Ramos (cell line): Measurements from ENCODE around the gene SPN.
"Not testable (repeated sequence)": the region's sequence is repeated elsewhere in the genome, so short reads cannot be mapped to it uniquely, and the experiment has no call there.

Source experiments
- in situ Hi-C: fragments of 300-500 bp; cut with MboI; formaldehyde crosslinking; loops from one replicate; pipeline ENCODE4 v1.14.3; 2022; ENCODE audit warnings: low sequenced_read_pairs; ENCODE audit not compliant: unreplicated experiment

SPN gene

DNA sequence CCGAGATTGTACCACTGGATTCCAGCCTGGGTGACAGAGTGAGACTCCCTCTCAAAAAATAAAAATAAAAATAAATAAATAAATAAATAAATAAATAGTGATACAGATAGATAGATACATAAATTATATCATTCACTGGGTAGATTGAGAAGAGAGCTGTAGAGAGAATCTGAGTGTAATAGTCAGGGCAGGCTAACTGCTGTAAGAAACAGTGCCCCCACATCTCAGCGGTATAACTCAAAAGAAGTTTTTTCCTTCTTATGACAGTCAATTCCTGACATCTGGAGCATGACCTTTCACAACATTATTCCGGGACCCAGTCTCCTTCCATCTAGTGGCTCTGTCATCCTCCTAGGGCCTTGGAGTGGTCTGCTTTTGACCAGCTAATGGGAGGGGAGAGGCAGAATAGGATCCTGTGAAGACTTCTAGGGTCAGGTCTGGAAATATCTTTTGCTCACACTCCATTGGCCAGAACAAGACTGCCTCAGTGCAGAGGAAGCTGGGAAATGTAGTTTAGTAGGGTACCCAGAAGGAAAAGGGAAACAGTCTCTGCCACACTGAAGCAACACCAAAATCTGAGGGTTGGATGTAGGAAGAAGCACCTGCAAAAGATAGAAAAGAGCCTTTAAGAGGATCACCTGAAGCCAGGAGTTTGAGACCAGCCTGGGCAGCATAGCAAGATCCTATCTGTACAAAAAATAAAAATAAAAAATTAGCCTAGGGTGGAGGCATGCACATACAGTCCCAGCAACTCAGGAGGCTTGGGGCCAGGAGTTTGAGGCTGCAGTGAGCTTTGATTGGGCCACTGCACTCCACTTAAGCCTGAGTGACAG lies 13.0 kb downstream of the SPN start:
- in situ Hi-C loops, result no loop called here

DNA sequence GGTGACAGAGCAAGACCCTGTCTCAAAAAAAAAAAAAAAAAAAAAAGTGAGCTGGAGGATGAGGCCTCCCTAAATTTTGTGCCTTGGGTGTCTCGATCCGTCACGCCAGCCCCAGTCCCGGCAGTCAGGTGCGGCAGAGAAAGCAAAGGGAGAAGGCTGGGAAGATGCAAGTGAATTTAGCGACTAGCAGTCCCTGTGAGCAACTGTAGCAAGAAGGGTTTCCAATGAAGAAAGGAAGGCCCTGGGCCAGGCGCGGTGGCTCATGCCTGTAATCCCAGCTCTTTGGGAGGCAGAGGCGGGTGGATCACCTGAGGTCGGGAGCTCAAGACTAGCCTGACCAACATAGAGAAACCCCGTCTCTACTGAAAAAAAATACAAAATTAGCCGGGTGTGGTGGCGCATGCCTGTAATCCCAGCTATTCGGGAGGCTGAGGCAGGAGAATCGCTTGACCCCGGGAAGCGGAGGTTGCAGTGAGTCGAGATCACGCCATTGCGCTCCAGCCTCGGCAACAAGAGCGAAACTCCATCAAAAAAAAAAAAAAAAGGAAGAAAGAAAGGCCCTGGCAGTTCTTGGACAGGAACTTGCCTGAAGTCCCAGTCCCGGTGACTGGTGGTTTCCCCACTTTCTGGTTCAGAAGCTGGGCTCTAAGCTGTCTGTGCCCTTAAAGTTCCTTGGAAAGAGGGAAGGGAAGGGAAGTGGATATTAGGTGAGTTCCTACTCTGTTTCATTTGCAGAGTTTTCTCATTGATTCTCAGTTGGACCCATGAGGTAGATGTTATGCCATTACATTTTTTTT lies 14.1 kb downstream of the SPN start:
- in situ Hi-C loops, result no loop called here

DNA sequence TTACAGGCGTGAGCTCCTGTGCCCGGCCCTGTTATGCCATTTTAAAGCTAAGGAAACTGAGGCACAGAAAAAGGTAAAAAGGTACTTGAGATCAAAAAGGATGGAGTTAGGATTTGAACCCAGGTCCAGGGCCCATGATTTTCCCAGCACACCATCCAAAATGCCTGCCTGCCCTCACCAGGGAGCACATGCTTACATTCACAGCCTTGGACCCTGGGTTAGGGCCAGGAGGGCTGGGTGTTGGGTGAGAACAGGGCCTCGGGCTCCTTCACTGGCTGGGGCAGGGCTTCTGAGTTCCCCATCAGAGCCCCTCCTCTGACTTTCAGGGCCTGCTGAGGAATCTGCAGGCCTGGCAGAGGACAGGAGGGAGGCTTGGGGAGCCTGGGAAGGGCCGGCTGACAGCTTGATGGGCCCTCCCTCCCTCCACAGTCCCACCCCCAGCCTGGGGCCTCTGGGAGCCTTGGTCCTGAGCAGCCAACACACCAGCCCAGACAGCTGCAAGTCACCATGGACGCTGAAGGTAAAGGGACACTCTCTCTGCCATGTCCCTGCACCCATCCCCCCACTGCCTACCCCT lies 15.7 kb downstream of the SPN start, which contains the start of gene QPRT:
QPRT (plus strand) TSS at position 490 of the 577 bp plus-strand sequence; CDS start at position 508, 18 bp downstream.
- in situ Hi-C loops, result no loop called here

DNA sequence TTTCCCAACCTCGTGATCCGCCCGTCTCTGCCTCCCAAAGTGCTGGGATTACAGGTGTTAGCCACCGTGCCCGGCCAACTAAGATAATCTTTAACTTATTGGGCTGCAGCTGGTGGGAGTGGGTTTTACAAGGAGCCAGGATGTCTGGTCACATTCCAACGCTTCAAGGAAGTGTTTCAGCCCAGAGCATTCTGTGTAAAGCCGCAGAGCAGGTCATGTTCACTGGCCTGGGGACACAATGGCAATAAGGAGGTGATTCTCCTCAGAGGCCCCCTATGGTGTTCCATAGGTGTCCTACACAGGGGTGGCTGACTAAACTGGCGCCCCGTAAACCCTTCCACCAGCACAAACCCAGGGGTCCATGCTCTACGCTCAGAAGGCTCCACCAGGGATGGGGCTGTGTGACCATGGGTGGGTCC lies 17.1 kb downstream of the SPN start:
- in situ Hi-C loops, result no loop called here

DNA sequence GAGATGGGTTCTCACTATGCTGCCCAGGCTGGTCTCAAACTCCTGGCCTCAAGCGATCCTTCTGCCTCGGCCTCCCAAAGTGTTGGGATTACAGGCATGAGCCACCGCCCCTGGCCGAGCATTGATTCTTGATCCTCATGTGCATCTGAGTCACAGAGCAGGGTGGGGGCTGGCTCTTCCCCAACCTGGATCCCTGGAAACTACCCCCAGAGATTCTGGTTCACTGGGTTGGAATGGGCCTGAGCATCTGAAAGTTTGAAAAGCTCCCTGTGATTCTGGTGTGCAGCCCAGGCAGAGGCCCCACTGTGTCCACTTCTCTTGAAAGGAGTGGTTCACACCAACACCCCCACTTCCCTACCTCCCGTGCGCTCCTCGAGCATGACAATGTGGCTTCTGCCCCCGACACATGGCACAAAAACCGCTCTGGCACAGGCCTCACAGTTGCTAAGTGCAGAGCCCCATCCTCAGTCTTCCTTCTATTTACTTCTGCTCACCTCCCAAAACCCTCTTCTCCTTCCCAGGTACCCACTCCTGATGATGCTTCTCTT lies 20.6 kb downstream of the SPN start:
- in situ Hi-C loops, result no loop called here

DNA sequence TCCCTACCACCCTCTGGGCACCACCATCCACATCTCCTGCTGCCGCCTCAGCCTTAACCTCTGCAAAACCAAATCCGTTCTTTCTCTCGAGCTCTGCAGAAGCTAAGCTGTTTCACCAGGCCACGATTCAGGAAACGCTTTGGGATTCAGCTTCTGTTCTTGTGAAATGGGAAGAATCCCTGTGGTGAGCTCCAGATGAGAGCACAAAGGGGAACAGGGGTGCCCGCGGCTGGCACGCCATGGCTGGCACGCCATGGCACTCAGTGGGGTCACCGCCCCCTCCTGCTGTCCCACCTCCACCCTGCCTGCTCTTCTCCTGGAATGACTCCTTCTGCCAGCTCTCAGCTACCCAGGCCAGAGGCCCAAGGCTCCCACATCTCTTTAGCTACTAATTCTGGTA lies 21.6 kb downstream of the SPN start:
- in situ Hi-C loops, result no loop called here

DNA sequence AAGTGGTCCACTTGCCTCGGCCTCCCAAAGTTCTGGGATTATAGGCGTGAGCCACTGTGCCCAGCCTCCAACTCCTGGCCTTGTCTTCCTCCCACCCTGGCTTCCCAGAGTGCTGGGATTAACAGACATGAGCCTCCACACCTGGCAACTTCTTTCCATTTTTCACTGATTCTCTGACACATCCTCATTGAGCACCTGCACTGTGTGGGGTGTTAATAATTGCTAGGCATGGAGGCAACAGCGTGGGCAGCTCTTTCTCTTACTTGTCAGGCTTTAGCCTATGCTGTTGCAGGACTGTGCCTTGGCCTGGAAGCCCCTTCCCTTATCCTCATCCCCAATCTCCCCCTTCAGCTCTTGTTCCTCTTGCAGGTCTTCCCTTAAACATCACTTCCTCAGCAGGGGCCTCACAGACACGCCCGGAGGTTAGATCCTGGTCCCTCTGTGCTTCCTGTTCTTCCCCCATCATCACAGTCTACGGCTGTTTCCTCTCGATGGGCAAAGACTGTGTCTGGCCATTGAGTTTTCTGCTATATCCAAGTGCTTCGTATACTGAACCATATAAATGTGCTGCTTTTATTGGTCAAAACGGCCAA lies 23.8 kb downstream of the SPN start:
- in situ Hi-C loops, result no loop called here

DNA sequence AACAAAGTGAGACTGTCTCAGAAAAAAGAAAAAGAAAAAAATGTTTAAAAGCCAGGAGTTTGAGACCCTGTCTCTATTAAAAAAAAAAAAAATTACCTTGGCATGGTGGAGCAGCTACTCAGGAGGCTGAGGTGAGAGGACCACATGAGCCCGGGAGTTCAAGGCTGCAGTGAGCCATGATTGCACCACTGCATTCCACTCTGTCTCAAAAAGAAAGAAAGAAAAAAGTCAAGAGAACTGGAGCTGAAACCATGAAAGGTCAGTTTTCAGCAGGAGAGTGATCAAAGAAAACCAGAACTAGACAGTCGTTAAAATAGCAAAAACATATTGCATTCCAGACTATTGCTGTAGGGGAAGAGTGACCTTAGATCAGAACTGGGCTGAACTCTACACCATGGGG lies 24.7 kb downstream of the SPN start:
- in situ Hi-C loops, result no loop called here

DNA sequence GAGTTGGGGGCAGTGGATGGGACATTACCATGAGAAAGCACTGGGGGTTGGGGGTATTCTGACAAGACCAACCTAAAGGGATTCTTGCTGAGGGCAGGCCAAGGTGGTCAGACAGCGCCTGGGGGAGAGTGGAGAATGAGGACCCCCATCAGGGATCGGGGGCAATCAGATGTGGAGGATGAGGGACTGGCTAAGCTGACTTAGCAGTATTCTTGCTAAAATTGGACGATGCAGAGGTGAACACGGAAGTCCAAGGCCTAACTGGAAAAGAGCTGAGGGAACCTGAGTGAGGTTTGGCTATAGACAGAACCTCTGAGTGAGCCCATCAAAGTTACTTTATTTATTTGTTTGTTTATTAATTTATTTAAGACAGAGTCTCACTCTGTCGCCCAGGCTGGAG lies 25.1 kb downstream of the SPN start:
- in situ Hi-C loops, result no loop called here

DNA sequence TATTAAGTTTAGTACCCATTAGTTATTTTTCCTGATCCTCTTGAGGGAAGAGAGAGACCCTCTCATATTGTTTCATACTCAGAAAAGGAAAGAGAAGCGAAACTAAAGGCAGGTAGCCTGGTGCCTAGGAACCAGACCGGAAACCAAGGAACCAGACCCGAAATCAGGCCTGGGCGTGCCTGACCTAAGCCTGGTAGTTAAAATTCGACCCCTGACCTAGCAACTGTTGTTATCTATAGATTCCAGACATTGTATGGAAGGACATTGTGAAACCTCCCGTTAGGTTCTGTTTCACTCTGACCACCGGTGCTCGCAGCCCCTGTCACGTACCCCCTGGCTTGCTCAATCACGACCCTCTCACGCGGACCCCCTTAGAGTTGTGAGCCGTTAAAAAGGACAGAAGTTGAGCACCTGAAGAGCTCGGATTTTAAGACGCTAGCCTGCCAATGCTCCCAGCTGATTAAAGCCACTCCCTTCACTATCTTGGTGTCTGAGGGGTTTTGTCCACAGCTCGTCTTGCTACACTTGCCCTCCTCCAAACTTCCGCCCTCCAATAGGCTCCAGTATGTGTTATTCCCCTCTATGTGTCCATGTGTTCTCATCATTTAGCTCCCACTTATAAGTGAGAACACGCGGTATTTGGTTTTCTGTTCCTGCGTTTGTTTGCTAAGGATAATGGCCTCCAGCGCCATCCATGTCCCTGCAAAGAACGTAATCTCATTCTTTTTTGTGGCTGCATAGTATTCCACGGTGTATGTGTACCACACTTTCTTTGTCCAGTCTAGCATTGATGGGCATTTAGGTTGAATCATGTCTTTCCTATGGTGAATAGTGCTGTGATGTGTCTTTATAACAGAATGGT lies 26.7 kb downstream of the SPN start:
- in situ Hi-C loops, result not testable (repeated sequence)

DNA sequence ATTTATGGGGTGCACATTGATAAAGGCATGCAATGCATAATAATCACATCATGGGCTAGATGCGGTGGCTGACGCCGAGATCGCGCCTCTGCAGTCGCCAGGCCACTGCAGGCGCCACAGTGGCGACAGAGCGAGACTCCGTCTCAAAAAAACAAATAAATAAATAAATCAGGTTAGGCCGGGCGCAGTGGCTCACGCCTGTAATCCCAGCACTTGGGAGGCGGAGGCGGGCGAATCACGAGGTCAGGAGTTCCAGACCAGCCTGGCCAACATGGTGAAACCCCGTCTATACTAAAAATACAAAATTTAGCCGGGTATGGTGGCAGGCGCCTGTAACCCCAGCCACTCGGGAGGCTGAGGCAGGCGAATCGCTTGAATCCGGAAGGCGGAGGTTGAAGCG lies 29.6 kb downstream of the SPN start:
- in situ Hi-C loops, result not testable (repeated sequence)

DNA sequence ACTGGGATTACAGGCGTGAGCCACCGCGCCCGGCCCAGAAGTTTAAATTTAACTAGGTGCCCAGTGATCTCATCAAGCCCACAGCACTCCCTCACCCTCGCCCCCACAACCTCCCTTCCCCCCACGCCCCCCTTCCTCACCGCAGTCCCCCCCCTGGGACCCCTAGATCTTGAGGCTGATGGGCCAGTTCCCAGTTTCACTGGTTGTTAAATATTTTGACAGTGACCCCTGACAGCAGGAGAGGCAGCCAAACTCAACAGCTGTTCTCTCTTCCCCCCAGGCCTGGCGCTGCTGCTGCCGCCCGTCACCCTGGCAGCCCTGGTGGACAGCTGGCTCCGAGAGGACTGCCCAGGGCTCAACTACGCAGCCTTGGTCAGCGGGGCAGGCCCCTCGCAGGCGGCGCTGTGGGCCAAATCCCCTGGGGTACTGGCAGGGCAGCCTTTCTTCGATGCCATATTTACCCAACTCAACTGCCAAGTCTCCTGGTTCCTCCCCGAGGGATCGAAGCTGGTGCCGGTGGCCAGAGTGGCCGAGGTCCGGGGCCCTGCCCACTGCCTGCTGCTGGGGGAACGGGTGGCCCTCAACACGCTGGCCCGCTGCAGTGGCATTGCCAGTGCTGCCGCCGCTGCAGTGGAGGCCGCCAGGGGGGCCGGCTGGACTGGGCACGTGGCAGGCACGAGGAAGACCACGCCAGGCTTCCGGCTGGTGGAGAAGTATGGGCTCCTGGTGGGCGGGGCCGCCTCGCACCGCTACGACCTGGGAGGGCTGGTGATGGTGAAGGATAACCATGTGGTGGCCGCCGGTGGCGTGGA lies 31.5 kb downstream of the SPN start:
- in situ Hi-C loops, result loop anchor here (5.0 kb wide), 1 partner anchor 328 kb away; the partner anchor contains the start of gene C16orf92

DNA sequence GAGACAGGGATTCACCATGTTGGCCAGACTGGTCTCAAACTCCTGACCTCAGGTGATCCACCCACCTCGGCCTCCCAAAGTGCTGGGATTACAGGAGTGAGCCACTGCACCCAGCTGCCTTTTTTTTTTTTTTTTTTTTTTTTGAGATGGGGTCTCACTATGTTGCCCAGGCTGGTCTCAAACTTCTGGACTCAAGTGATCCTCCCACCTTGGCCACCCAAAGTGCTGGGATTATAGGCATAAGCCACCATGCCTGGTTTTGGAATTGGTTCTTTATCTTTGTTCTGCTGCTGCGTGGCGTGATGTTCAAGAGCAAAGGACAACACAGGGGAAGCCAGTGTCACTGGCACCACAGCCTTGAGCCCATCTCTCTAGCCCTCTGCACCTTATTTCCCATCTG lies 32.6 kb downstream of the SPN start:
- in situ Hi-C loops, result loop anchor here (5.0 kb wide), 1 partner anchor 327 kb away; the partner anchor contains the start of gene C16orf92

DNA sequence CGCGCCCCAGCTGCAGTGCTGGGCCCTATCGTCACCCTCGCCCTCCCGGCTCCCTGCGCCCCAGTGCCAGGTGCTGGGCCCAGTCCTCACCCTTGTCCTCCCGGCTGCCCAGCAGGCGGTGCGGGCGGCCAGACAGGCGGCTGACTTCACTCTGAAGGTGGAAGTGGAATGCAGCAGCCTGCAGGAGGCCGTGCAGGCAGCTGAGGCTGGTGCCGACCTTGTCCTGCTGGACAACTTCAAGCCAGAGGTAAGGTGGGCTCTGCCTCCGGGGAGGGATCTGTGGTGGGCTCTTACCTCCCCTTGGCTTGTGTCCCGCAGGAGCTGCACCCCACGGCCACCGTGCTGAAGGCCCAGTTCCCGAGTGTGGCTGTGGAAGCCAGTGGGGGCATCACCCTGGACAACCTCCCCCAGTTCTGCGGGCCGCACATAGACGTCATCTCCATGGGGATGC lies 33.9 kb downstream of the SPN start:
- in situ Hi-C loops, result loop anchor here (5.0 kb wide), 1 partner anchor 325 kb away; the partner anchor contains the start of gene C16orf92

DNA sequence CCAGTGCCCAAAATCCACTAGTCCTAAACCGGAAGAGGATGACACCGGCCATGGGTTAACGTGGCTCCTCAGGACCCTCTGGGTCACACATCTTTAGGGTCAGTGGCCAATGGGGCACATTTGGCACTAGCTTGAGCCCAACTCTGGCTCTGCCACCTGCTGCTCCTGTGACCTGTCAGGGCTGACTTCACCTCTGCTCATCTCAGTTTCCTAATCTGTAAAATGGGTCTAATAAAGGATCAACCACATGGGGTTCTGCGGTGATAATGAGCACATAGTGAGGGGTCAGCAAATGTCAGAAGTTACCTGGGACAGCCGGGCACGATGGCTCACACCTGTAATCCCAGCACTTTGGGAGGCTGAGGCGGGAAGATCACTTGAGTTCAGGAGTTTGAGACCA lies 34.3 kb downstream of the SPN start:
- in situ Hi-C loops, result loop anchor here (5.0 kb wide), 1 partner anchor 325 kb away; the partner anchor contains the start of gene C16orf92

DNA sequence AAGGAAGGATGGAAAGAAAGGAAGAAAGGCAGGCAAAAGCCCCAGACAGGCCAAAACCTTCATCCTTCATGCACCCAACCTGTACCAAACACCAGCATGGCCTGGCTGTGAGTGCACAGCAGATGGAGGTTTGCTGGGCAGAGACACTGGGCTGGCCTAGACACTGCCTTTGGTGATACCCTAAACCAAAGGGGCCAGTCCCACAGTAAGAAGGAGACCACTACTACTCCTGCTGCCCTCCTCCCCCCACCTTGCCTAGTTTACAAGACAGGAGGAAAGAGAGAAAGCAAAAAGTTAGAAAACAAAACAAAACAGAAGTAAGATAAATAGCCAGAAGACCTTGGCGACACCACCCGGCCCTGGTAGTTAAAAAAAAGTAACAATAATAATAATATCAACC lies 35.0 kb downstream of the SPN start:
- in situ Hi-C loops, result loop anchor here (5.0 kb wide), 1 partner anchor 324 kb away; the partner anchor contains the start of gene C16orf92

DNA sequence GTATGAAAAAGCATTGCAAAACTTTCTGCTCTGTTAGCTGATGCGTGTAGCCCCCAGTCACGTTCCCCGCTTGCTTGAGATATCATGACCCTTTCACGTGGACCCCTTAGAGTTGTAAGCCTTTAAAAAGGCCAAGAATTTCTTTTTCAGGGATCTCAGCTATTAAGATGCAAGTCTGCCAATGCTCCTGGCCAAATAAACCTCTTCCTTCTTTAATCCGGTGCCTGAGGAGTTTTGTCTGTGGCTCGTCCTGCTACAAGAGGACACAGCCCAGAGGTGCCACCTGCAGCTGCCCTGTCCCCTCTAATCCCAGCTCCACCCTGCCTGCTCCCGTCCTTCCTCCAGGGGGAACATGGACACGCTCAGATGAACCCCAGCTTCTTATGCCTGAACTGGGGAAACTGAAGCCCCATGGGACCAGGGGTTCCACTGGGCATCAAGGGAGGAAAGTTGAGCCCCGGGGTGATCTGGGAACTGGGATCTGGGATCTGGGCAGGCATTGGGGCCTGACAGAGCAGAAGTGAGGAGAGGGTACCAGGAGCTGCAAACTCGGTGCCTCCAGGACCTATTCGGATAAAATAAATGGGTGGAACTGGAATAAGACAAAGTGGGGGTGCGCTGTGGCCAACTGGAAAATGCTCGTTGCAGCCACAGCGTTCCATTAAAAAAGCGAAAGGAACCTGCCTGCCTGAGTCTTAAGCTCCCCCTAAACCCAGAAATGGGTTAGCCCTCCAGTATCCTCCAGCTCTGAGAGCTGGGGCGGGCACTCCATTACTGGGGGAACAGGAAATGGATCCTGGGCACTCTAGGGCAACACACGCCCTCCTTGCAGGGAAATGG lies 35.7 kb downstream of the SPN start:
- in situ Hi-C loops, result loop anchor here (5.0 kb wide), 1 partner anchor 324 kb away; the partner anchor contains the start of gene C16orf92
